Neural progenitor cell (in vitro differentiated cells): ENCODE data around the gene HMGN1. TPM values are rescaled to one million over a fixed set of nuclear protein-coding genes. Genes with fewer than 3 reads are reported as not detected.

Experiments
- DNase-seq: peaks from one replicate; pipeline ENCODE4 v3.0.0-alpha.2; 2016; ENCODE audit warnings: low spot score
- H2AFZ ChIP-seq: fragments of 200-600 bp; sonication (generic); replicated peaks from 2 replicates; pipeline ENCODE4 v1.6.1; 2016; ENCODE audit warnings: antibody characterized with exemption
- H3F3A ChIP-seq: fragments of 200-600 bp; sonication (generic); 2 replicates; pipeline ENCODE4 v1.6.1; 2016; ENCODE audit warnings: antibody characterized with exemption, low read depth
- H3K27ac ChIP-seq: fragments of 200-600 bp; sonication (generic); 2 replicates; pipeline ENCODE4 v1.5.1; 2016; ENCODE audit warnings: mild to moderate bottlenecking
- H3K27me3 ChIP-seq: fragments of 200-600 bp; sonication (generic); 2 replicates; pipeline ENCODE4 v1.6.1; 2016; ENCODE audit warnings: mild to moderate bottlenecking, moderate library complexity
- H3K36me3 ChIP-seq: fragments of 200-600 bp; sonication (generic); 2 replicates; pipeline ENCODE4 v1.5.1; 2016
- H3K4me1 ChIP-seq: fragments of 200-600 bp; sonication (generic); 2 replicates; pipeline ENCODE4 v1.6.1; 2016; ENCODE audit warnings: mixed run types
- H3K4me2 ChIP-seq: fragments of 200-600 bp; sonication (generic); 2 replicates; pipeline ENCODE4 v1.6.1; 2016
- H3K4me3 ChIP-seq: fragments of 200-600 bp; sonication (generic); 2 replicates; pipeline ENCODE4 v1.5.1; 2016
- H3K79me2 ChIP-seq: fragments of 200-600 bp; sonication (generic); 2 replicates; pipeline ENCODE4 v1.6.1; 2016; ENCODE audit warnings: low read depth
- H3K9ac ChIP-seq: fragments of 200-600 bp; sonication (generic); 2 replicates; pipeline ENCODE4 v1.6.1; 2016
- H3K9me3 ChIP-seq: fragments of 200-600 bp; sonication (generic); 2 replicates; pipeline ENCODE4 v1.5.1; 2016; ENCODE audit warnings: low read depth
- H4K20me1 ChIP-seq: fragments of 200-600 bp; sonication (generic); 2 replicates; pipeline ENCODE4 v1.6.1; 2016; ENCODE audit warnings: low read depth
- H3K27ac Mint-ChIP-seq: 3 replicates; pipeline ENCODE4 v1.8.0; 2021; ENCODE audit warnings: mixed read lengths
- H3K27me3 Mint-ChIP-seq: 2 replicates; pipeline ENCODE4 v1.8.0; 2022; ENCODE audit warnings: low read depth, mild to moderate bottlenecking, inconsistent platforms, moderate library complexity, mixed read lengths; ENCODE audit not compliant: insufficient read depth
- H3K36me3 Mint-ChIP-seq: 3 replicates; pipeline ENCODE4 v1.8.0; 2021; ENCODE audit warnings: mixed read lengths
- H3K4me1 Mint-ChIP-seq: 3 replicates; pipeline ENCODE4 v1.8.0; 2021; ENCODE audit warnings: mixed read lengths
- H3K4me3 Mint-ChIP-seq: 3 replicates; pipeline ENCODE4 v1.8.0; 2021; ENCODE audit warnings: mild to moderate bottlenecking, moderate library complexity, mixed read lengths
- H3K9me3 Mint-ChIP-seq: 3 replicates; pipeline ENCODE4 v1.8.0; 2020; ENCODE audit warnings: mixed read lengths
- CTCF ChIP-seq: fragments of 200-600 bp; sonication (generic); IDR thresholded peaks from 2 replicates; pipeline ENCODE4 v1.5.1; 2017; ENCODE audit warnings: antibody characterized with exemption, mild to moderate bottlenecking
- EZH2 ChIP-seq: fragments of 200-600 bp; sonication (generic); IDR thresholded peaks from 2 replicates; pipeline ENCODE4 v1.6.1; 2017; ENCODE audit warnings: antibody characterized with exemption, mild to moderate bottlenecking, moderate library complexity
- EZH2phosphoT487 ChIP-seq: fragments of 200-600 bp; sonication (generic); IDR thresholded peaks from 2 replicates; pipeline ENCODE4 v1.6.1; 2017; ENCODE audit warnings: antibody characterized with exemption
- total RNA-seq: library from RNA; depleted of rRNA; stranded (reverse); fragments of >200 nt; gene quantifications from 2 replicates; pipeline ENCODE4 v1.2.3, GENCODE V29; 2015; ENCODE audit warnings: low replicate concordance

HMGN1 gene
- total RNA-seq, 1 donor from 2014 or later: 903 TPM

GRCh38 chr21:39312112-39313041 is 36.5 kb downstream of the HMGN1 start:
- peak overlapping the region; percentile 99 for H3K27ac ChIP-seq
- Mint-ChIP-seq H3K4me3 (peak overlapping the region; percentile 88), H3K27me3 (peaks cover 9% of the 10 kb centered on the region), H3K36me3 (peaks cover 35% of the 10 kb centered on the region), H3K4me1 (peaks cover 16% of the 10 kb centered on the region), H3K9me3 (no peaks in the 10 kb centered on the region), H3K27ac (peak overlapping the region; percentile 21)
- peaks cover 7% of the 10 kb centered on the region for H3K36me3 ChIP-seq
- no peak overlapping the region for H3K9ac ChIP-seq
- peaks cover 74% of the 10 kb centered on the region for H3K79me2 ChIP-seq
- peaks cover 11% of the 10 kb centered on the region for H3K4me1 ChIP-seq
- peak overlapping the region; percentile 79 for H3K4me2 ChIP-seq
- H3K4me3 ChIP-seq: peak overlapping the region; percentile 93
- no peaks in the 10 kb centered on the region for H3K9me3 ChIP-seq
- peaks cover 9% of the 10 kb centered on the region for H3F3A ChIP-seq
- DNase-seq: peak; percentile 91
- H3K27me3 ChIP-seq: no peaks in the 10 kb centered on the region
- peaks cover 41% of the 10 kb centered on the region for H4K20me1 ChIP-seq
- H2AFZ ChIP-seq: no peak overlapping the region
- TF ChIP-seq CTCF: no peak
- no peak for TF ChIP-seq EZH2phosphoT487
- no peak for TF ChIP-seq EZH2

GRCh38 chr21:39311164-39311563 is 37.7 kb downstream of the HMGN1 start:
- H3K27me3 ChIP-seq: no peaks in the 10 kb centered on the region
- peaks cover 38% of the 10 kb centered on the region for H3K36me3 Mint-ChIP-seq
- H3K9me3 Mint-ChIP-seq: no peaks in the 10 kb centered on the region
- no peak overlapping the region for H3K27ac ChIP-seq
- no peak overlapping the region for H3K9ac ChIP-seq
- peaks cover 9% of the 10 kb centered on the region for H3K27me3 Mint-ChIP-seq
- peaks cover 48% of the 10 kb centered on the region for H4K20me1 ChIP-seq
- peaks cover 86% of the 10 kb centered on the region for H3K79me2 ChIP-seq
- H3K36me3 ChIP-seq: peaks cover 7% of the 10 kb centered on the region
- DNase-seq: no peak
- no peak overlapping the region for H3K27ac Mint-ChIP-seq
- no peak for TF ChIP-seq EZH2phosphoT487
- TF ChIP-seq CTCF: no peak
- no peak for TF ChIP-seq EZH2
- H3F3A ChIP-seq: peaks cover 9% of the 10 kb centered on the region
- peak overlapping the region; percentile 25 for H3K4me3 Mint-ChIP-seq
- no peak overlapping the region for H2AFZ ChIP-seq
- H3K4me3 ChIP-seq: no peak overlapping the region
- peaks cover 11% of the 10 kb centered on the region for H3K4me1 ChIP-seq
- H3K4me1 Mint-ChIP-seq: peaks cover 16% of the 10 kb centered on the region
- peak overlapping the region; percentile 23 for H3K4me2 ChIP-seq
- H3K9me3 ChIP-seq: no peaks in the 10 kb centered on the region

DNA sequence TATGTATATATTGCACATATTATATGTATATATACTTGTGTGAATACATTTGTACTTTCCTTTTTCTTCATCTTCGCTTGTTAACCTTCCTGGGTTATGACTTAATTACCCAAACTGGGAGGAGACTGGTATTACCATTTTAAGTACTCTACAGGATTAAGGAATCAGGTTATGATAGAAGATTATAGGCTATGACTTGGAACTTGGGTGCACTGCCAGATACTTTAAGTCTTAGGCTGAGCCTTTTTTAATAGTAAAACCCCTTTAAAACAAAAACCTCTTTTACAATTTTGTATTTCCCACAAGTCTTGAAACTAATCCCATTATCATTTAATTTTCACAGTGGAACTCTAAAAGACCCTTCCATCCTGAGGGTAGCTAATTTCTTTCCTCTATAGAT is 41.4 kb downstream of the HMGN1 start:
- Histone ChIP-seq H3K9ac (no peak overlapping the region), H3K4me2 (no peak overlapping the region), H4K20me1 (peaks cover 52% of the 10 kb centered on the region), H3K27ac (no peak overlapping the region), H3K9me3 (no peaks in the 10 kb centered on the region), H3F3A (no peaks in the 10 kb centered on the region), H3K4me1 (peaks cover 6% of the 10 kb centered on the region), H3K36me3 (peaks cover 11% of the 10 kb centered on the region), H3K79me2 (peaks cover 97% of the 10 kb centered on the region), H2AFZ (no peak overlapping the region), H3K4me3 (no peak overlapping the region), H3K27me3 (no peaks in the 10 kb centered on the region)
- no peak for TF ChIP-seq EZH2phosphoT487
- no peak for TF ChIP-seq CTCF
- no peak for TF ChIP-seq EZH2
- Mint-ChIP-seq H3K4me1 (peaks cover 10% of the 10 kb centered on the region), H3K4me3 (no peak overlapping the region), H3K27ac (no peak overlapping the region), H3K36me3 (peaks cover 49% of the 10 kb centered on the region), H3K27me3 (peaks cover 4% of the 10 kb centered on the region), H3K9me3 (no peaks in the 10 kb centered on the region)
- DNase-seq: no peak
